ENCODE results near the gene VEGFB. TPM values are rescaled to one million over a fixed set of nuclear protein-coding genes. Genes with fewer than 3 reads are reported as not detected.

Gene VEGFB
- total and polyA plus RNA-seq, 7 donors, result 23.4 to 117 (median 94.9) TPM

- H3K27ac ChIP-seq, result peak overlapping the region in 2 of 4 donors; percentile 25 to 58
- TF ChIP-seq EP300 (IDR thresholded peaks at IDR 0.05) (no peak), POLR2AphosphoS5 (IDR thresholded peaks at IDR 0.05) (no peak), CTCF (IDR thresholded peaks at IDR 0.05) (no peak), POLR2A (IDR thresholded peaks at IDR 0.05) (no peak)
- WGBS, 2 donors, result 92 to 93% methylated on average over 27 of the region's 27 CpGs
- intact Hi-C loops (cut with DNase I), result loop anchor here (1.0 kb wide), 1 partner anchor 101 kb away; no protein-coding TSS in a partner anchor
- H3K4me1 ChIP-seq, result peaks cover 0 to 30% (median 18%) of the 10 kb centered on the region in 4 donors
- no peak for DNase-seq
- peaks cover 35 to 70% (median 45%) of the 10 kb centered on the region in 4 donors for H3K36me3 ChIP-seq
- H3K9me3 ChIP-seq, result no peaks in the 10 kb centered on the region
- H3K27me3 ChIP-seq, result no peaks in the 10 kb centered on the region
- H3K4me3 ChIP-seq, result no peak overlapping the region
Observed at GRCh38 chr11:64203421-64204079, 30.8 kb upstream of the VEGFB start.

GRCh38 chr11:64204080-64204440 lies 30.3 kb upstream of the VEGFB start:
- H3K27ac ChIP-seq, result peak overlapping the region in 2 of 4 donors; percentile 25 to 58

GRCh38 chr11:64204464-64204989 lies 29.9 kb upstream of the VEGFB start:
- WGBS, 2 donors, result 12 to 30% methylated on average over 7 of the region's 7 CpGs
- no peak overlapping the region for H3K4me3 ChIP-seq
- intact Hi-C loops (cut with DNase I), result loop anchor here (1.0 kb wide), 1 partner anchor 100 kb away; no protein-coding TSS in a partner anchor
- peak; percentile 94 for DNase-seq
- no peaks in the 10 kb centered on the region for H3K9me3 ChIP-seq
- H3K27me3 ChIP-seq, result no peaks in the 10 kb centered on the region
- peaks cover 29 to 60% (median 39%) of the 10 kb centered on the region in 4 donors for H3K36me3 ChIP-seq
- peaks cover 0 to 32% (median 18%) of the 10 kb centered on the region in 4 donors for H3K4me1 ChIP-seq
- TF ChIP-seq CTCF (IDR thresholded peaks at IDR 0.05) (peak; percentile 31 to 51 (median 48)), POLR2AphosphoS5 (IDR thresholded peaks at IDR 0.05) (peak in 3 of 4 donors; percentile 46 to 82 (median 77)), EP300 (IDR thresholded peaks at IDR 0.05) (no peak)
- peak overlapping the region; percentile 17 to 69 (median 52) for H3K27ac ChIP-seq

More at GRCh38 chr11:64204080-64204440, 30.3 kb upstream of the VEGFB start:
- intact Hi-C loops (cut with DNase I), result loop anchor here (1.0 kb wide), 1 partner anchor 100 kb away; no protein-coding TSS in a partner anchor
- TF ChIP-seq POLR2A (IDR thresholded peaks at IDR 0.05), result no peak
- no peak for TF ChIP-seq POLR2AphosphoS5 (IDR thresholded peaks at IDR 0.05)
- TF ChIP-seq EP300 (IDR thresholded peaks at IDR 0.05), result no peak
- TF ChIP-seq CTCF (IDR thresholded peaks at IDR 0.05), result no peak
- DNase-seq, result no peak
- 77 to 84% methylated on average over 16 of the region's 16 CpGs for WGBS, 2 donors
- H3K36me3 ChIP-seq, result peaks cover 30 to 65% (median 41%) of the 10 kb centered on the region in 4 donors
- H3K4me3 ChIP-seq, result no peak overlapping the region
- H3K27me3 ChIP-seq, result no peaks in the 10 kb centered on the region
- H3K9me3 ChIP-seq, result no peaks in the 10 kb centered on the region
- peaks cover 0 to 32% (median 18%) of the 10 kb centered on the region in 4 donors for H3K4me1 ChIP-seq

- peak within 1 kb of the TSS; percentile 68 to 77 (median 70) for H3K27ac ChIP-seq
- peaks cover 0 to 32% (median 18%) of the 10 kb centered on the region in 4 donors for H3K4me1 ChIP-seq
- intact Hi-C loops (cut with DNase I), result no loop called here
- TF ChIP-seq EP300 (IDR thresholded peaks at IDR 0.05) (no peak), POLR2A (IDR thresholded peaks at IDR 0.05) (no peak), CTCF (IDR thresholded peaks at IDR 0.05) (no peak)
- 37 to 39% methylated on average over 27 of the region's 27 CpGs for WGBS, 2 donors
- no peaks in the 10 kb centered on the region for H3K27me3 ChIP-seq
- no peaks in the 10 kb centered on the region for H3K9me3 ChIP-seq
- DNase-seq, result no peak
- peaks cover 18 to 39% (median 22%) of the 10 kb centered on the region in 4 donors for H3K36me3 ChIP-seq
- peak within 1 kb of the TSS; percentile 0 to 41 (median 30) for H3K4me3 ChIP-seq
Observed at GRCh38 chr11:64206457-64207255, 27.7 kb upstream of the VEGFB start, which contains the start of gene FERMT3. Gene FERMT3, plus strand, starts transcription at chr11:64206721. Its CDS starts 644 bp downstream, at chr11:64207365.

Measured in sigmoid colon (tissue), 7 donors.